ENCODE measurements around the gene TRAF4. TPM values are rescaled to one million over a fixed set of nuclear protein-coding genes. Genes with fewer than 3 reads are reported as not detected.

TRAF4 gene
- total and polyA plus RNA-seq, 2 donors (not counting 3 experiments of a cell fraction or from before 2014, with no cell fraction given): 79.5 to 83.9 TPM

- no TSS peak for BruUV-seq (replicated peaks)
- Histone ChIP-seq H3K9me3 (replicated peaks; ENCODE audit: control insufficient read depth, insufficient read depth, low read length) (no peaks in the 10 kb centered on the region), H2AFZ (ENCODE audit: low read depth, low read length) (peak overlapping the region; percentile 19), H3K9ac (replicated peaks; ENCODE audit: extremely low read depth, insufficient read depth, low read length) (peak overlapping the region; percentile 79), H3K4me2 (ENCODE audit: insufficient read depth, low read length) (peak overlapping the region; percentile 13), H3K4me3 (replicated peaks in 1 of 3; ENCODE audit: insufficient read depth in 1 of 3, low read depth in 1 of 3, low read length in 3 of 3) (peak overlapping the region in 2 of 3 experiments; percentile 72 to 80), H3K9me1 (replicated peaks; ENCODE audit: control insufficient read depth, extremely low read depth, insufficient read depth, low read length) (no peaks in the 10 kb centered on the region), H3K4me1 (ENCODE audit: control insufficient read depth, extremely low read depth, insufficient read depth, low read length) (peaks cover 38% of the 10 kb centered on the region), H4K20me1 (replicated peaks; ENCODE audit: control insufficient read depth, extremely low read depth, insufficient read depth, low read length) (no peaks in the 10 kb centered on the region), H3K27ac (ENCODE audit: insufficient read depth, low read depth, low read length) (peak overlapping the region; percentile 78), H3K27me3 (ENCODE audit: control insufficient read depth in 2 of 2, insufficient read depth in 2 of 2, low read length in 2 of 2) (no peaks in the 10 kb centered on the region), H3K79me2 (ENCODE audit: control insufficient read depth, insufficient read depth, low read length) (peaks cover 43% of the 10 kb centered on the region), H3K36me3 (ENCODE audit: control insufficient read depth in 2 of 2, extremely low read depth in 1 of 2, insufficient read depth in 2 of 2, low read length in 2 of 2) (peaks cover 17 to 23% of the 10 kb centered on the region in 2 experiments)
- dilution Hi-C loops (cut with MboI; ENCODE audit: extremely low pct_ligation_motif_present, low sequenced_read_pairs): no loop called here
- ChIA-PET POLR2A (interaction anchor here (0.5 to 1.3 kb wide), 8 partner anchors 8 to 232 kb away, joined by 3 to 15 read pairs (median 4); partner anchors contain the start of genes NEK8, PHF12 and PROCA1), CTCF (interaction anchor here (0.7 to 2.1 kb wide), 8 partner anchors 8 to 234 kb away, joined by 4 to 12 read pairs (median 7); partner anchors contain the start of gene NEK8)
- FAIRE-seq (no peak), DNase-seq (ENCODE audit: low read depth, low spot score) (no peak)
- intact Hi-C loops (cut with micrococcal nuclease): loop anchor here (1.0 to 5.0 kb wide), 4 partner anchors 8 to 234 kb away; partner anchors contain the start of genes BLTP2 and PROCA1
- TF ChIP-seq FOS (IDR thresholded peaks at IDR 0.05; ENCODE audit: borderline replicate concordance, insufficient read depth, low read length) (peak; percentile 40), CTCF (IDR thresholded peaks at IDR 0.05; ENCODE audit: extremely low read depth in 1 of 2, insufficient read depth in 1 of 2, low read depth in 1 of 2, low read length in 2 of 2) (no peak), POLR2AphosphoS5 (IDR thresholded peaks at IDR 0.05; ENCODE audit: insufficient read depth, low read depth, low read length) (no peak), POLR2A (IDR thresholded peaks at IDR 0.05; ENCODE audit: low read depth, low read length) (no peak)
These were observed 24.8 kb upstream of the TRAF4 start for GRCh38 chr17:28719021-28719433.

Measured in endothelial cell of umbilical vein (primary cell).